ENCODE data around the gene EHHADH.

Gene EHHADH

DNA sequence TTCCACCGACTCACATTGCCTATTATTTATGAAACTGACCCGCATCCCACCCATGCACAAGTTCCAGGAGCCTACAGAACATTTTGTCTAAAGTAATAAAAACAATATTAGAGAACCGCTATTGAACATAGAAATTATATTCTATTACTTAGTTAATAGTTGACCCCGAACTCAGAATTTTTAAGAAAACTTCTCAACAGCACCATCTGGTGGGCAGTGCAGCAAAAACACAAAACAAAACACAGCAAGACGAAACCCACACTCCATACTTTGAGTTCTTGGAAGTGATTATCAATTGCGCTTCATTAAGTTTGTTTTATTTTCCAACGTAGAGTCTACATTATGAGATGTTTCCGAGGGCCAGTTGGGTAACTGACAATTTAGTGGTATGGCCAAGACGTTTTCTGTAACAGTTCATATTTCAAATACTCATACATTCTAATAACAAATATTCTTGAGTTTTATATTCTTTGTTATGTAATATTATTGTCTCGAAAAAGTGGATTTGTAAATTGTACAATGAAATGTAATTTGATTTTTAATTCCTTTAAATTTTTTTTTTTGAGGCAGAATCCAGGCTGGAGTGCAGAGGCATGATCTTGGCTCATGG is 77.0 kb downstream of the EHHADH start:
- DNase-seq (ENCODE audit: insufficient read length, low spot score), result no peak
- TF ChIP-seq TAF1 (IDR thresholded peaks at IDR 0.05; ENCODE audit: low read depth, low read length), result no peak
- no peak for TF ChIP-seq POU2F2 (IDR thresholded peaks at IDR 0.05; ENCODE audit: low read depth, low read length)
- TF ChIP-seq SPI1 (IDR thresholded peaks at IDR 0.05; ENCODE audit: low read depth, low read length), result no peak
- no peak for TF ChIP-seq POLR2A (IDR thresholded peaks at IDR 0.05; ENCODE audit: low read depth, low read length)
- no peak for TF ChIP-seq PAX5 (IDR thresholded peaks at IDR 0.05; ENCODE audit: insufficient read depth, low read length, severe bottlenecking)
- TF ChIP-seq POLR2AphosphoS5 (IDR thresholded peaks at IDR 0.05; ENCODE audit: low read depth, low read length), result no peak
- peak; percentile 56 for FAIRE-seq

DNA sequence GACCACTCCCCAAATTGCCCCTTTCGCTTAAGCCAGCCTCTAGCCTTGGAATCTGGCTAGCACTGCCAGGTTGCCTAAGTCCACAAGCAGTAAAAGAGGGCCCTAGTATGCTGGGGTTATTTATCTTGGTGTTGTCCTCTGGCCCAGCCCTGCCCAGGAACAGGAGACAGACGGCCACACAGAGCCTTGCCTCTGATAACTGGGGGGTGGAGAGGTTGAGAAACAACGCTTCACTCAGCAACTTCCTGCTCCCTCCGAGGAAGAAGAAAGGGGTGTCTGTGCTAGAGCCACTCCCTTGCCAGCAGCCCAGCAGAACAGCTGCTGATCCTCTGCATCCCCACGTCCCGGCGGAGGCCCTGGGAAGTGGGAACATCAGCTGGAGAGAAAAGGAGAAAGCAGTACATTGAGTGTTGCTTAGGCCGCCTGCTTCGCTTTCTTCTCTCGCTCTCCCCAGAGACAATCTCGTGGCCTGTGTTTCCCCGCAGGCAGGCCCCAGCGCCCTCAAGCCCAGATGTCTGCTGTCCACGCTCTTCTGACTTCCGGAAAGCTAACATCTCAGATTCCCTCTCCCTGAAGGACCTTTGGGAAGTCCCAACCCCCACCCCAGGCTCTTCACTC is 78.4 kb downstream of the EHHADH start:
- DNase-seq (ENCODE audit: insufficient read length, low spot score), result peak; percentile 30
- peak; percentile 92 for FAIRE-seq
- TF ChIP-seq PAX5 (IDR thresholded peaks at IDR 0.05; ENCODE audit: insufficient read depth, low read length, severe bottlenecking) (no peak), POLR2AphosphoS5 (IDR thresholded peaks at IDR 0.05; ENCODE audit: low read depth, low read length) (no peak), POU2F2 (IDR thresholded peaks at IDR 0.05; ENCODE audit: low read depth, low read length) (peak; percentile 31; the same call in 1 of the 2 replicates), SPI1 (IDR thresholded peaks at IDR 0.05; ENCODE audit: low read depth, low read length) (no peak), TAF1 (IDR thresholded peaks at IDR 0.05; ENCODE audit: low read depth, low read length) (no peak), POLR2A (IDR thresholded peaks at IDR 0.05; ENCODE audit: low read depth, low read length) (no peak)

DNA sequence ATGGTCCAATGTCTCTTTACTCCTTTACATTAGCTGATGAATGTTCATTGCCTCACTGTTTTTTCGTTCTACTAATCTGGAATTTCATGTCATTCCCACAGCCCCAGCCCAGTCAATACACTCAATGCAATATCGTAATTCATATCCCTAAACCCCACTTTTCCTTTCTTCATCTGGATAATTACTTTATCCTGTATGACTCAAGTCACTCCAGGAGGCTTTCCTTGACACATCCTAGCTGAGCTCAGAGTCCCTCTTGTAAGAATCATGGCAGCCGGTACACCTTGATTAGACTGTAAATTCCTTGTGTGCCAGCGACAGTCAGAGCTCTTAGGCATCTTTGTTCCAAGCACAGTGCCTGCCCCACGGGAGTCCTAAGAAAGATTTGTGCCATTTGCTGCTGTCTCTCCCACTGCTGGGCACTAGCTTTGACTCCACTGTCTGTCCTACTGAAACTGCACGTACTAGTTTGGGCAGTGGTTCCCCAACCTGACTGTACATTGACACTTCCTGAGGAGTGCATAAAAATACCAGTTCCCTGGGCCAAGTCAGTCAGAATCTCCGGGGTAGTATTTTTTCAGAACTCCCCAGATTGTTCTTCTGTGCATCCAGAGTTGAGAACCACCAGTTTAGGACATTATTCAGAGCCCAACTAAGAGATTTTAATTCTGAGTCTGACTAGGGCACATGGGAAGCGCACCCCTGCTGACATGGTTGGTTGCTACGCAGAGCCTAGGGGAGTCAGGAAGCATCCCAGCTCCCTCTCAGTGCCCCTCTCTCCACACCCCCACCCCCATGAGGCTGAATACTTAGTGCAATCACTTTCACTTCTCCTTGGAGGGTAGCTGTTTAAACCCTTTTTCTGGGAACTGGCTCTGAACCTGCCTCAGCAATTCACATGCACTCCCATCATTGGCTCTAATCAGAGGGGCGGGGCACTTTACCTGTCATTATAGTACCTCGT is 81.5 kb downstream of the EHHADH start:
- DNase-seq (ENCODE audit: insufficient read length, low spot score) (no peak), FAIRE-seq (no peak)
- TF ChIP-seq SPI1 (IDR thresholded peaks at IDR 0.05; ENCODE audit: low read depth, low read length), result no peak

DNA sequence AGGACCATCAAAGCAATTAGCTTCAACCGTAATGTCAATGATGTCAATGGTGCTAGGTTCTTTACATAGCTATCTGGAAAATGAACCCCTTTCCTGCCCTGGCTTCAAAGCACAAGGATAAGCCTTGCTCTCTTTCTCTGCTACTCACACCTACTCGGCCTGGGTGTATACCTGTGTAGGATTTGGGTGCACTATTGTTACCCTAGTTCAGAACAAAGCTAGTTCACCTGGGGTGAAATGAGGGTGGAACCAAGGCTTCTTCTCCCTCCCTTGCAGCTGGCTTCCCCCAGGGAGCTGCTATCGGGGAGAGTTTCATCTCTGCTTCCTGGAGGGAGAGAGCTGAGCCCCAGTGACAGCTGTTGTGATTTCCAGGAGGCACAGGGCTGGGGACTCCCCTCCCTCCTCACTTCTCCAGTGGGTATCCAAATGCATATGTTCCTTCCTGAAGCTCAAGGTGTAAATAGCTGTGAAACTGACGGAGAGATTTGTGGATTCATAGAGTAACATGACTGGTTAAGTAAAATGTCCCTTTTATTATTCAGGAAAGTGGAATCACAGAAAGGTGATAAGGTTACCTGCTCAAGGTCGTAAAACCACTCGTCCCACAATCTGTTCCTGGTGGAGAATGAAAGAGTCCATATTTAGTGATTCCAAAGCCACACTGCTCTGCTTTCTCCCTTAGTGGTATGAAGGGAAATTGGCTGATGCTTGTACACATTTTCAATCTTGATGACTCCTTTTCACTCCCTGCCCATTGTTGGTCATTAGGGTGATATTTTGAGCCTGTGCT is 89.2 kb downstream of the EHHADH start:
- DNase-seq (ENCODE audit: insufficient read length, low spot score) (no peak), FAIRE-seq (no peak)
- TF ChIP-seq POU2F2 (IDR thresholded peaks at IDR 0.05; ENCODE audit: low read depth, low read length), result no peak
- no peak for TF ChIP-seq POLR2A (IDR thresholded peaks at IDR 0.05; ENCODE audit: low read depth, low read length)
- TF ChIP-seq SPI1 (IDR thresholded peaks at IDR 0.05; ENCODE audit: low read depth, low read length), result no peak
- no peak for TF ChIP-seq PAX5 (IDR thresholded peaks at IDR 0.05; ENCODE audit: insufficient read depth, low read length, severe bottlenecking)
- TF ChIP-seq POLR2AphosphoS5 (IDR thresholded peaks at IDR 0.05; ENCODE audit: low read depth, low read length), result no peak
- TF ChIP-seq TAF1 (IDR thresholded peaks at IDR 0.05; ENCODE audit: low read depth, low read length), result no peak

DNA sequence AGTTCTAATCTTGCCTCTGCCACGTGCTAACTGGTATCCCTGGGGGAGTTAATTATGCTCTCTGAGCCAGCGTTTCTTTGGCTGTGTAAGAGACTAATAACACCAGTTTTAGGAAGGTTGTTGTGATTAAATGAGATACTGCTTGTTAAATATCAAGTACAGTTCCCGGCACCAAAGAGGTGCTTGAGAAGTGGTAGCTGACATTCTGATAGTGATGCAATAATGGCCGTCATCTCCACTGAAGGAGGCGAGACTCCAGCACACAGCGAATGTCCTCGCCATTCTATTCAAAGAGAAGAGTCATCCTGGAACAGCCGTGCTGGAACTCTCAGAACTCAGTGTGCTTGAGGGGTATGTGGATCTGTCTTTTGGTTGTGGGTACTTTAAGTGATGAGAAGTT is 91.2 kb downstream of the EHHADH start:
- TF ChIP-seq TAF1 (IDR thresholded peaks at IDR 0.05; ENCODE audit: low read depth, low read length) (no peak), POLR2AphosphoS5 (IDR thresholded peaks at IDR 0.05; ENCODE audit: low read depth, low read length) (no peak), POU2F2 (IDR thresholded peaks at IDR 0.05; ENCODE audit: low read depth, low read length) (no peak), POLR2A (IDR thresholded peaks at IDR 0.05; ENCODE audit: low read depth, low read length) (no peak), SPI1 (IDR thresholded peaks at IDR 0.05; ENCODE audit: low read depth, low read length) (no peak), PAX5 (IDR thresholded peaks at IDR 0.05; ENCODE audit: insufficient read depth, low read length, severe bottlenecking) (no peak)
- FAIRE-seq (no peak), DNase-seq (ENCODE audit: insufficient read length, low spot score) (no peak)

DNA sequence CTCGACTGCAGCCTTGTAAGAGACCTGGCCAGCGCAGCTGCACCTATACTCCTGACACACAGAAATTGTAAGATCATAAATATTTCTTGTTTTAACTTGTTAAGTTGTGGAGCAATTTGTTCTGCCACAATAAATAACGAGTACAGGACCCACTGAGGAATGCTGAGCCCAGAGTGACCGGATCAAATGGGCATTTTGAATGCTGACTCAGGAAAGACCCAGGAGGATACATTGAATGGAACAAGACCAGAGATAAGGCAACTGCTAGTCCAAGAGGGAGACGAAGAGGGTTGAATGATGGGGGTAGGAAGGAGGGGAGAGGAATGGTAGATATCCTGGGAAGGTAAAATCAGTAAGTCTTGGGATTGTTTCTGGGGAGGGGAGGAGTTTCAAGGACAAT is 92.1 kb downstream of the EHHADH start:
- no peak for DNase-seq (ENCODE audit: insufficient read length, low spot score)
- FAIRE-seq, result no peak
- TF ChIP-seq SPI1 (IDR thresholded peaks at IDR 0.05; ENCODE audit: low read depth, low read length) (no peak), PAX5 (IDR thresholded peaks at IDR 0.05; ENCODE audit: insufficient read depth, low read length, severe bottlenecking) (no peak), TAF1 (IDR thresholded peaks at IDR 0.05; ENCODE audit: low read depth, low read length) (no peak), POLR2A (IDR thresholded peaks at IDR 0.05; ENCODE audit: low read depth, low read length) (no peak), POLR2AphosphoS5 (IDR thresholded peaks at IDR 0.05; ENCODE audit: low read depth, low read length) (no peak), POU2F2 (IDR thresholded peaks at IDR 0.05; ENCODE audit: low read depth, low read length) (no peak)

DNA sequence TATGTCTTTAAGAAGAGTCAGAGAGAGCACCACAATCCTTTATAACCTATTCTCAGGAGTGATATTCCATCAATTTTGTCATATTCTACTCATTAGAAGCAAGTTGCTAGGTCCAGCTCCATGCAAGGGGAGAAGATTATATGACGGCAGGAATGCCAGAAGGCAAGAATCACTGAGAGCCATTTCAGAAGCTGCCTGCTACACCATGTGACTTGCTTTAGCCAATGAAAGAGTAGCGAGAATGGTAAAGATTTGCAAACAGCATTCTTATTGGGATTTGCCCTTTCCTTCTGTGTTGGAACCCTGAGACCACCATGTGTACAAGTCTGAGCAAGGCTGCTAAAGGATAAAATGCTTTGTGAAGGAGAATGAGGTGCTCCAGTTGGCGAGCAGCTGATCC is 96.5 kb downstream of the EHHADH start:
- no peak for FAIRE-seq
- DNase-seq (ENCODE audit: insufficient read length, low spot score), result no peak
- TF ChIP-seq PAX5 (IDR thresholded peaks at IDR 0.05; ENCODE audit: insufficient read depth, low read length, severe bottlenecking) (no peak), SPI1 (IDR thresholded peaks at IDR 0.05; ENCODE audit: low read depth, low read length) (no peak), POLR2AphosphoS5 (IDR thresholded peaks at IDR 0.05; ENCODE audit: low read depth, low read length) (no peak), TAF1 (IDR thresholded peaks at IDR 0.05; ENCODE audit: low read depth, low read length) (no peak), POU2F2 (IDR thresholded peaks at IDR 0.05; ENCODE audit: low read depth, low read length) (no peak), POLR2A (IDR thresholded peaks at IDR 0.05; ENCODE audit: low read depth, low read length) (no peak)

DNA sequence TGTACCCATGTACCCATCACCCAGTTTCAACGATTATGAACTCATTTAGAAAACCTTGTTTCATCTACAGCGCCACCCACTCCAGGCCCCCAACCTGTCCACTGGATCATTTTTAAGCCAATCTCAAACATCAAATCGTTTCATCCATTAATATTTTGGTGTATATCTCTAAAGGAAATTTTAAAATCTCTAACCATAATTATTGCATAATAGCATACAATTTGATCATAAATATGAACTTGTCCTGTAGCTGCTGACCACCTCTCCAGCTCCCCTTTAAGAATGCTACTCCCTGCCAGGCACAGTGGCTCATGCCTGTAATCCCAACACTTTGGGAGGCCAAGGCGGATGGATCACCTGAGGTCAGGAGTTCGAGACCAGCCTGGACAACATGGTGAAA is 98.2 kb downstream of the EHHADH start:
- TF ChIP-seq SPI1 (IDR thresholded peaks at IDR 0.05; ENCODE audit: low read depth, low read length) (no peak), TAF1 (IDR thresholded peaks at IDR 0.05; ENCODE audit: low read depth, low read length) (no peak), POLR2AphosphoS5 (IDR thresholded peaks at IDR 0.05; ENCODE audit: low read depth, low read length) (no peak), PAX5 (IDR thresholded peaks at IDR 0.05; ENCODE audit: insufficient read depth, low read length, severe bottlenecking) (no peak), POU2F2 (IDR thresholded peaks at IDR 0.05; ENCODE audit: low read depth, low read length) (no peak), POLR2A (IDR thresholded peaks at IDR 0.05; ENCODE audit: low read depth, low read length) (no peak)
- FAIRE-seq (no peak), DNase-seq (ENCODE audit: insufficient read length, low spot score) (no peak)

Measured in GM12891 (cell line).